ENCODE results near the gene KMT2C.

The KMT2C gene

DNA sequence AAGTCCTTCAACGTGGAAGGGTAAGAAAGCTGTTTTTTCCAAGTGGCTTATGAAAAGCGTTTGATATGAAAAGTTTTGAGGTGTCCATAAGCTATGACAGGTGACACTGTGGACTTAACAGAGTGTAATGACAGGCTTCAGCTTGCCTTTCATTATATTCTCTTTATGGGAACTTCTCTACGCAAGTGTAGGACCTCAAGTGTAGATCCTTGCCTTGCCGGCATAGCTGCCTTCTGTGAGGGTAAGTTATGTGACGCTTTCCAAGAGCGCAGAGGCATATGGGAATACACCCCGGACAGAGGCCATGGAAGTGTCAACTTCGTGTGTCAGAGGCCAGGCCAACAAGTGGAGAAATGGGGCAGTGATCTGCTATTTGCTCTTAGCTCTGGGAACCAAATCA is 318.4 kb downstream of the KMT2C start:
- H3K4me3 ChIP-seq (ENCODE audit: low read depth, low read length) = no peak overlapping the region
- DNase-seq (ENCODE audit: low read depth) = no peak
- TF ChIP-seq, protein P1, sequence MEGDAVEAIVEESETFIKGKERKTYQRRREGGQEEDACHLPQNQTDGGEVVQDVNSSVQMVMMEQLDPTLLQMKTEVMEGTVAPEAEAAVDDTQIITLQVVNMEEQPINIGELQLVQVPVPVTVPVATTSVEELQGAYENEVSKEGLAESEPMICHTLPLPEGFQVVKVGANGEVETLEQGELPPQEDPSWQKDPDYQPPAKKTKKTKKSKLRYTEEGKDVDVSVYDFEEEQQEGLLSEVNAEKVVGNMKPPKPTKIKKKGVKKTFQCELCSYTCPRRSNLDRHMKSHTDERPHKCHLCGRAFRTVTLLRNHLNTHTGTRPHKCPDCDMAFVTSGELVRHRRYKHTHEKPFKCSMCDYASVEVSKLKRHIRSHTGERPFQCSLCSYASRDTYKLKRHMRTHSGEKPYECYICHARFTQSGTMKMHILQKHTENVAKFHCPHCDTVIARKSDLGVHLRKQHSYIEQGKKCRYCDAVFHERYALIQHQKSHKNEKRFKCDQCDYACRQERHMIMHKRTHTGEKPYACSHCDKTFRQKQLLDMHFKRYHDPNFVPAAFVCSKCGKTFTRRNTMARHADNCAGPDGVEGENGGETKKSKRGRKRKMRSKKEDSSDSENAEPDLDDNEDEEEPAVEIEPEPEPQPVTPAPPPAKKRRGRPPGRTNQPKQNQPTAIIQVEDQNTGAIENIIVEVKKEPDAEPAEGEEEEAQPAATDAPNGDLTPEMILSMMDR (IDR thresholded peaks at IDR 0.05; ENCODE audit: insufficient read depth, low read depth, low read length, missing control alignments) = no peak

DNA sequence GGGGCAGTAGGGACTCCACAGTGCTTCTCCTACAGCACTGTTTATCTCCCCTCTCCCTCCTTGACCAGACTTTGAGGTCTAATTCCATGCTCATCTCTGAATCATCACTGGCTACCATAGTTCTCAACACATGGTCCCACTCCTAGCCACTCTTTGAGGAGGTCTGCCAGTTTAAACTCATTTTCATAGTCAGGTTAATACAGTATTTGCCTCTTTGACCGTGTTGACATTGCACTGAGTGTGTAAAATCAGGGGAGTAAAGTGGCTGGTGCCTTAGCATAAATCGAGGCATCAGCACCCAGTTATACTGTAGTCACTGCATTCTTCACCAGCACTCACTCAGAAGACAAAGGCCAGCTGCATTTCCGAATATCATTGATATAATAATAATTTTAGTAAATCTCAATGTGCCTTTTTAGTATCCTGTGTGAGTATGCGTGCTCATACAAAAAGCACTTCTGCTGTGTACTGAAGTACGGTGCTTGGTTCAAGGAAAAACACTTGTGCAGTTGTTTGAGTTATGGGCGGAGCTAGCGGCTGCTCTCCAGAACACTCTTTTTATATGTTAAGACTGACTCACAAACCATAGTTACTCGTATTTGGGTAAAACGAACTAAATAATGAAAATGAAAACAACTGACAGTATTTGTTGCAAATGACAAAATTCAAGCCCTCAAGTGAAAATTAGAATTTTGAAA is 320.6 kb downstream of the KMT2C start:
- TF ChIP-seq, protein P1 (IDR thresholded peaks at IDR 0.05; ENCODE audit: insufficient read depth, low read depth, low read length, missing control alignments) = no peak
- DNase-seq (ENCODE audit: low read depth) = no peak
- no peak overlapping the region for H3K4me3 ChIP-seq (ENCODE audit: low read depth, low read length)

DNA sequence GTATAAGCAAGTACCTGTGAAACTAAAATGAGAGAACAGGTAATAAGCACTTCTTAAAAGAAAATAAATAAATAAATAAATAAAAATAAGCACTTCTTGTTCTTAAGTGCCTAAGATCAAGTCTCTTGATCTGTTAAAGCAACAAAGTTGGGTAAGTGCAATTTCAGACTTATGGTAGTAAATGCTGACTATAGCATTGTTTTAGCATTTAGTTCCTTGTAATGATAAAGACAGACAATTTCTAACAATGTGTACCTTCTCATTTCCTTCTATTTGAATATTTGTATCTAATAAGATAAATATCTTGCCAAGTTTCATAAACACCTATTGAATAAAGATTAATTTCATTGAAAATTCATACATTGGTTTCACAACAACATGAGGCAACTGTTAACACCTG is 323.0 kb downstream of the KMT2C start:
- H3K4me3 ChIP-seq (ENCODE audit: low read depth, low read length) = no peak overlapping the region
- DNase-seq (ENCODE audit: low read depth) = no peak
- TF ChIP-seq, protein P1 (IDR thresholded peaks at IDR 0.05; ENCODE audit: insufficient read depth, low read depth, low read length, missing control alignments) = no peak

DNA sequence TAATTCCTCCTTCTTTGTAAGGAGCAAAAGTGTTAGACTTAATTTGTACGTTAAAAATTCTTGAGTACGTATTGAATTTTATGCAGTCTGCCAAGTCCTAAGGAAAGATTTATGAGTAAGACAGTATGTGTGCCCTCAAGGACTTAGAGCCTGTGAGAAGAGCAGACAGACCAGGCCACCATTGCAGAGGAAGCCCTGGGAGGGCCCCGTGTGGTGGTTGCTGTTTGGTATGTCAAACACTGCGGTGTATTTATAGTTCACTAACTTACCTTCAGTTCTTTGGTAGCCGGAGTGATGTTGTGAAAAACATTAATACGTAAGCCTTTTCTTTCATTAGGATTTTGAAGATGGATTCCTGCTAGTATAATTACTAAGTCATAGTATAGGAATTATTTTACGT is 327.4 kb downstream of the KMT2C start:
- H3K4me3 ChIP-seq (ENCODE audit: low read depth, low read length) = no peak overlapping the region
- TF ChIP-seq, protein P1 (IDR thresholded peaks at IDR 0.05; ENCODE audit: insufficient read depth, low read depth, low read length, missing control alignments) = no peak
- DNase-seq (ENCODE audit: low read depth) = no peak

DNA sequence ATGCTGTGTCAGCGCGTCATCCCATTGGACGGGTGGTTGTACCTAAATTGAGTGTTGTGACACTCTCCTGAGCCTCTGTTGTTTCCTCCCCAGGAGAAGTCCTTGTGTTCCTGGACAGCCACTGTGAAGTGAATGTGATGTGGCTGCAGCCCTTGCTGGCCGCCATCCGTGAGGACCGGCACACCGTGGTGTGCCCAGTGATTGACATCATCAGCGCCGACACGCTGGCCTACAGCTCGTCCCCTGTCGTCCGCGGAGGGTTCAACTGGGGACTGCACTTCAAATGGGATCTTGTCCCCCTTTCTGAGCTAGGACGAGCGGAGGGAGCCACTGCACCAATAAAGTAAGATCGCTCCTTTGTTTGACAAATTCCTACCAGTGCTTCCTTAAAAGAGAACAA is 327.9 kb downstream of the KMT2C start:
- no peak for DNase-seq (ENCODE audit: low read depth)
- H3K4me3 ChIP-seq (ENCODE audit: low read depth, low read length) = no peak overlapping the region
- TF ChIP-seq, protein P1 (IDR thresholded peaks at IDR 0.05; ENCODE audit: insufficient read depth, low read depth, low read length, missing control alignments) = no peak

DNA sequence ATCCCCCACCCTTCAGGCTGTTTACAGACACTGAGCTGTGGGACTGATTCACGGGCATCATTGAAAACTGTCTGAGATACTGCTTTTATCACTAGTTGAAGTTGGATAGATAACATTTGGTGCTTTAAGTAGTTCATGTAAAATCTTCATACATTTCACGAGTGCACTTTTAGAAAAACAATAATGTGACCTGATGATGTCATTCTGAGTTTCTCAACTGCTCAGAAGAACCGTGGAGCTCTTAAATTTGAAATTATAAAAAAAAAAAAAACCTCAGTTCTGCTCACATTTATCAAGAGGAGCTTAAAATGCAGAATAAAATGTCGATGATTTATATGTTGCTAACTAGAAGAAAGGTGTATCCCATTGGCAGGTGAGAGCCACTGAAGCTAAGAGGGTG is 328.8 kb downstream of the KMT2C start:
- no peak overlapping the region for H3K4me3 ChIP-seq (ENCODE audit: low read depth, low read length)
- DNase-seq (ENCODE audit: low read depth) = no peak
- TF ChIP-seq, protein P1 (IDR thresholded peaks at IDR 0.05; ENCODE audit: insufficient read depth, low read depth, low read length, missing control alignments) = no peak

DNA sequence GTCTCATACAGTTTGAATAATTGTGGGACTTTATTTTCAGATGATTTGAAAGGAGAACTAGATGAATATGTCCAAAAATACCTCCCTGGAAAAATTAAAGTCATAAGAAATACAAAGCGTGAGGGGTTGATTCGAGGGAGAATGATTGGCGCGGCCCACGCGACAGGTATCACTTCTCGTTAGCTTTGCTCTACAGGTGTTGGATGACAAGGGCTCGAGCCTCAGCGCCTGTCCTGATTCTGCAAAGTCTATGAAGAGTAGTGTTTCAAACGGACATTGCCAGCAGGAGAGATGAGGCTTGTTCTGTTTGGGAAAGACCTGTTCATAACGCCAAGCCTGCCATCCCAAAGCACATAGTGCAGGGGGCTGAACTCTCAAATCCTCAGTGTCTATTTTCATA is 330.6 kb downstream of the KMT2C start:
- TF ChIP-seq, protein P1 (IDR thresholded peaks at IDR 0.05; ENCODE audit: insufficient read depth, low read depth, low read length, missing control alignments) = no peak
- no peak for DNase-seq (ENCODE audit: low read depth)
- H3K4me3 ChIP-seq (ENCODE audit: low read depth, low read length) = no peak overlapping the region

Measured in GM12865 (cell line).